Activated CD8-positive, alpha-beta memory T cell treated with anti-CD3 and anti-CD28 coated beads, Interleukin-2, amount 50 U/mL, for 1 hour (primary cell): Measurements from ENCODE around the gene NBPF20.
"Not testable (repeated sequence)": the region's sequence is repeated elsewhere in the genome, so short reads cannot be mapped to it uniquely, and the experiment has no call there.

ENCODE experiments used
- DNase-seq: peaks from one replicate; pipeline ENCODE4 v3.0.0-alpha.2; 2020; ENCODE audit errors: extremely low read depth

Gene NBPF20

DNA sequence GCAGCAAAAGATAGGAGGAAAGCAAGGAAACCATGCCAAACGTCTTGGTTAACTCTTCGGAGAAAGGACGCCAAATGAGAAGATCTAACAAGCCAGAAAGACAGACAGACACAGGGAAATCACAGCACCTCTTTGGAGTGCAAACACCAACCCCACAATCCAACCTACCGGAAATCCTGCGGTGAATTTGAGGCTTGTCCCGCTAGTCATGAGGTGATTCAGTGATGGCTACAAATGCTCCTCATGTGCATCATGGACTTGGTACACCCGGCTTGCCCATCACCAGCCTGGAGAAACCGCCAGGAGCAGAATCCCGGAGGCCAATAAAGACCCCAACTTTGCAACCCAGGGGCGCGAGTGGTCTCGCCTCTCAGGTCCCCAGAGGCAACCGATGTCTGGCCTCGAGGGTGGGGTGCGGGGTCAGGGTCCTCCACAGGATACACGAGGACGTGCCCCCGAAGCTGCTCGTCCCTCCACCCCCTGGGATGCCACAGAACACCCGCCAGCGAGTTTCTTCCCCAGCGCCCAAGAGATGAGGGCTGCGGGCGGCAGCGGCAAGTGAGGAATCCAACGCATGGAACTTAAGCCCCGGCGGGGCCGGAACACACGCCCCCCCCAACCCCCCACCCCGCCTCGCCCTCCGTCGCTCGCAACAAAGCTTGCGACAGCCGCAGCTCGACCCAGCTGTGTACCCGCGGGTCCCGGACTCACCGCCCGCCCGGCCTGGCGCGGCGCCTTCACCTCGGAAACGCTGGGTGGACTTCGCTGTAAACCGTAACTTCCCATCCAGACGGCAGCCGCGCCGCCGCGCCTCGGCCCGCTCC is 579 bp downstream of the NBPF20 start:
- not testable (repeated sequence) for DNase-seq

DNA sequence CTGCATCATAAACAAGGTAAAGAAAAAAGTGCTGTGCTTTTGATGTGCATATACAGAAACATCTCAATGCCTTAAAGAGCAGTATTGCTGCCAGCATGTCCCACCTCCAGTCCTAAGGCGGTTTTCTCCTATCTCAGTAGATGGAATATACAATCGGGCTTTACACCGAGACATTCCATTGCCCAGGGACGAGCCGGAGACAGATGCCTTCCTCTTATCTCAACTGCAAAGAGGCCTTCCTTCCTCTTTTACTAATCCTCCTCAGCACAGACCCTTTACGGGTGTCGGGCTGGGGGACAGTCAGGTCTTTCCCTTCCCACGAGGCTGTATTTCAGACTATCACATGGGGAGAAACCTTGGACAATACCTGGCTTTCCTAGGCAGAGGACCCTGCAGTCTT is 10.3 kb downstream of the NBPF20 start:
- not testable (repeated sequence) for DNase-seq

DNA sequence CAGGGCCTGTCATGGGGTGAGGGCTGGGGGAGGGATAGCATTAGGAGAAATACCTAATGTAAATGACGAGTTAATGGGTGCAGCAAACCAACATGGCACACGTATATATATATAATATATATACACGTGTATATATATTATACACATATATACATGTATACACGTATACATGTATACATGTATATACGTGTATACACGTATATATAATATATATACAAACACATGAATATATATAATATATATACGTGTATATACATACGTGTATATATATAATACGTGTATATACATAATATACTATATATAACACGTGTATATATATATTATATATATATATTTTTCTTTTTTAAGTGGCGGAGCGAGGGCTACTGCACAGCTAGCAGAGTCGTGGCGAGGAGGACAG is 18.1 kb downstream of the NBPF20 start:
- not testable (repeated sequence) for DNase-seq

GRCh38 chr1:145404949-145405348 is 20.5 kb downstream of the NBPF20 start:
- not testable (repeated sequence) for DNase-seq

DNA sequence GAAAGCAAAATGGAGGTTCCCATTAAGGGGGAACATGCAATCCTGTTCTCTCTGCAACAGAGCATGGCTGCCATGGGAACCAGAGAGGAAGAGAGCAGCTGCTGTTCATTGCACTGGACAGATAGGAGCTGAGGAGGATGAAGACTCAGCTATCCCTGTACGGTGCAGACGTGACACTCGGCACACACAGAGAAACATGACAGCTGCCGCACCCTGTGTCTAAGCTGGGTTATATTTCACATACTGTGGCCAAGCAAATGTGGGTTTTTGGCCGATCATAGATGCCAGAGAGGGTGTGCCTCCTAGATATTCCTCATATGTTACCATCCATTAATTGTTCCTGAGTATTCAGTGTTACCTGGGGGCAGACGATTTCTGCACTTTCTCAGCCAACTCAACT is 24.7 kb downstream of the NBPF20 start:
- DNase-seq, result not testable (repeated sequence)
